ENCODE results near the gene RTF2.

RTF2 gene

GRCh38 chr20:56438284-56438683 lies 30.1 kb upstream of the RTF2 start:
- no peak for TF ChIP-seq CTCF (conservative IDR thresholded peaks at IDR 0.05)
- no peak for TF ChIP-seq ZFX (IDR thresholded peaks at IDR 0.05)
- H3K27ac ChIP-seq = no peak overlapping the region

- no peak overlapping the region for H3K27ac ChIP-seq
- TF ChIP-seq ZFX (IDR thresholded peaks at IDR 0.05) = no peak
- no peak for TF ChIP-seq CTCF (conservative IDR thresholded peaks at IDR 0.05)
Measured at GRCh38 chr20:56439771-56440291, 28.6 kb upstream of the RTF2 start.

- TF ChIP-seq ZFX (IDR thresholded peaks at IDR 0.05) (no peak), CTCF (conservative IDR thresholded peaks at IDR 0.05) (no peak)
- no peak overlapping the region for H3K27ac ChIP-seq
Measured at GRCh38 chr20:56440346-56441007, 27.9 kb upstream of the RTF2 start.

- no peak overlapping the region for H3K27ac ChIP-seq
- TF ChIP-seq ZFX (IDR thresholded peaks at IDR 0.05) (no peak), CTCF (conservative IDR thresholded peaks at IDR 0.05) (no peak)
Measured at GRCh38 chr20:56442389-56443365, 25.8 kb upstream of the RTF2 start.

GRCh38 chr20:56443654-56444540 lies 24.5 kb upstream of the RTF2 start:
- TF ChIP-seq ZFX (IDR thresholded peaks at IDR 0.05) (no peak), CTCF (conservative IDR thresholded peaks at IDR 0.05) (no peak)
- no peak overlapping the region for H3K27ac ChIP-seq

GRCh38 chr20:56445130-56445529 lies 23.3 kb upstream of the RTF2 start:
- no peak for TF ChIP-seq CTCF (conservative IDR thresholded peaks at IDR 0.05)
- no peak for TF ChIP-seq ZFX (IDR thresholded peaks at IDR 0.05)

More at GRCh38 chr20:56445130-56445529, 23.3 kb upstream of the RTF2 start:
- no peak overlapping the region for H3K27ac ChIP-seq

All from C4-2B (cell line).